ENCODE results near the gene STXBP5. TPM values are rescaled to one million over a fixed set of nuclear protein-coding genes. Genes with fewer than 3 reads are reported as not detected.

STXBP5 gene
- total RNA-seq, 1 experiment from 2014 or later, result 11.6 TPM

- Histone ChIP-seq H3K4me2 (ENCODE audit: insufficient read depth, insufficient read length, low read length) (no peak overlapping the region), H3K79me2 (ENCODE audit: insufficient read depth, low read length) (no peaks in the 10 kb centered on the region), H3K4me1 (ENCODE audit: insufficient read depth, low read length) (no peaks in the 10 kb centered on the region), H2AK5ac (ENCODE audit: insufficient read length, low read length) (no peak overlapping the region), H3K9me3 (ENCODE audit: control insufficient read depth, low read depth, low read length) (no peaks in the 10 kb centered on the region), H3T11ph (ENCODE audit: low read length) (no peak overlapping the region), H2BK5ac (ENCODE audit: insufficient read length, low read length) (no peak overlapping the region), H3K27ac (ENCODE audit: insufficient read length, low read depth, low read length) (no peak overlapping the region), H4K5ac (ENCODE audit: insufficient read length, low read depth, low read length) (no peak overlapping the region), H2AFZ (ENCODE audit: low read length) (no peak overlapping the region), H3K4ac (ENCODE audit: low read depth, low read length) (no peak overlapping the region), H4K91ac (ENCODE audit: insufficient read length, low read depth, low read length) (no peak overlapping the region), H2BK20ac (ENCODE audit: low read depth, low read length, poor library complexity, severe bottlenecking) (no peak overlapping the region), H3K23ac (ENCODE audit: insufficient read length, low read depth, low read length) (no peak overlapping the region), H2BK120ac (ENCODE audit: low read depth, low read length, poor library complexity, severe bottlenecking) (no peak overlapping the region), H3K56ac (ENCODE audit: insufficient read length, low read depth, low read length) (no peak overlapping the region), H2BK15ac (ENCODE audit: low read depth, low read length) (no peak overlapping the region), H4K8ac (replicated peaks; ENCODE audit: insufficient read length, low read depth, low read length) (no peak overlapping the region), H3K23me2 (ENCODE audit: insufficient read length, low read depth, low read length, poor library complexity, severe bottlenecking) (no peaks in the 10 kb centered on the region), H3K18ac (ENCODE audit: insufficient read length, low read depth, low read length) (no peak overlapping the region), H3K14ac (ENCODE audit: insufficient read depth, low read length) (no peak overlapping the region), H2BK12ac (ENCODE audit: insufficient read length, low read depth, low read length) (no peak overlapping the region), H3K9ac (ENCODE audit: extremely low read depth, insufficient read length, low read length) (no peak overlapping the region), H3K79me1 (ENCODE audit: insufficient read depth, low read depth, low read length, poor library complexity, severe bottlenecking) (no peaks in the 10 kb centered on the region), H3K27me3 (ENCODE audit: insufficient read depth, low read length) (no peaks in the 10 kb centered on the region), H4K20me1 (ENCODE audit: control insufficient read depth, insufficient read depth, insufficient read length) (no peaks in the 10 kb centered on the region)
- Mint-ChIP-seq H3K27ac (no peak overlapping the region), H3K36me3 (ENCODE audit: insufficient read depth in 1 of 3, low read depth in 3 of 3) (no peaks in the 10 kb centered on the region), H3K4me3 (no peak overlapping the region), H3K27me3 (ENCODE audit: low read depth) (no peaks in the 10 kb centered on the region; the same call in 1 of the 2 replicates), H3K4me1 (no peaks in the 10 kb centered on the region), H3K9me3 (no peaks in the 10 kb centered on the region)
- TF ChIP-seq CTCF (conservative IDR thresholded peaks at IDR 0.05), result no peak
- DNase-seq, result no peak
Observed at GRCh38 chr6:147156218-147156617, 48.0 kb upstream of the STXBP5 start.

Data from H9 (cell line).